Measurements from ENCODE around the gene MNT.

DNA sequence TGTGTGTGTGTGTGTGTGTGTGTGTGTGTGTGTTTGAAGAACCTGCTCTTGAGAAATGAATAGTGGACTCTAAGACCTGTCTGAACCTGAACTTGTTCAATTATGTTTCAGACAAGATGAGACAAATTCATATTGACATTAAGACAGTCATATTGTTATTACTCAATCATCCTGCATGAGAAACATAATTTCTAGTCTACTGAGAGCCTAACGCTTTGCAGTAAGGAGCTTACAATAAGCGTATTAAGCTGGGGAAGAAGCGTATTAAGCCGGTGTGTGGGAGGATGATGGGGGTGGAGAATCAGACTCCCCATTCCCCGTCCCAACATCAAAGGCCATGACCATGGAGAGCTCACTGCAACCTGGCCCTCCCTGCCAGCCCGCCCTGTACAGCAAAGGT lies 22.4 kb upstream of the MNT start:
- TF ChIP-seq, protein P1, sequence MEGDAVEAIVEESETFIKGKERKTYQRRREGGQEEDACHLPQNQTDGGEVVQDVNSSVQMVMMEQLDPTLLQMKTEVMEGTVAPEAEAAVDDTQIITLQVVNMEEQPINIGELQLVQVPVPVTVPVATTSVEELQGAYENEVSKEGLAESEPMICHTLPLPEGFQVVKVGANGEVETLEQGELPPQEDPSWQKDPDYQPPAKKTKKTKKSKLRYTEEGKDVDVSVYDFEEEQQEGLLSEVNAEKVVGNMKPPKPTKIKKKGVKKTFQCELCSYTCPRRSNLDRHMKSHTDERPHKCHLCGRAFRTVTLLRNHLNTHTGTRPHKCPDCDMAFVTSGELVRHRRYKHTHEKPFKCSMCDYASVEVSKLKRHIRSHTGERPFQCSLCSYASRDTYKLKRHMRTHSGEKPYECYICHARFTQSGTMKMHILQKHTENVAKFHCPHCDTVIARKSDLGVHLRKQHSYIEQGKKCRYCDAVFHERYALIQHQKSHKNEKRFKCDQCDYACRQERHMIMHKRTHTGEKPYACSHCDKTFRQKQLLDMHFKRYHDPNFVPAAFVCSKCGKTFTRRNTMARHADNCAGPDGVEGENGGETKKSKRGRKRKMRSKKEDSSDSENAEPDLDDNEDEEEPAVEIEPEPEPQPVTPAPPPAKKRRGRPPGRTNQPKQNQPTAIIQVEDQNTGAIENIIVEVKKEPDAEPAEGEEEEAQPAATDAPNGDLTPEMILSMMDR (conservative IDR thresholded peaks at IDR 0.05; ENCODE audit: low read depth in 2 of 2): no peak
- TF ChIP-seq POLR2AphosphoS5 (IDR thresholded peaks at IDR 0.05; ENCODE audit: low read depth): no peak
- no peak for TF ChIP-seq EZH2phosphoT487 (IDR thresholded peaks at IDR 0.05; ENCODE audit: unreplicated experiment)
- TF ChIP-seq EZH2 (IDR thresholded peaks at IDR 0.05; ENCODE audit: low read depth, unreplicated experiment): no peak
- TF ChIP-seq, protein P2, sequence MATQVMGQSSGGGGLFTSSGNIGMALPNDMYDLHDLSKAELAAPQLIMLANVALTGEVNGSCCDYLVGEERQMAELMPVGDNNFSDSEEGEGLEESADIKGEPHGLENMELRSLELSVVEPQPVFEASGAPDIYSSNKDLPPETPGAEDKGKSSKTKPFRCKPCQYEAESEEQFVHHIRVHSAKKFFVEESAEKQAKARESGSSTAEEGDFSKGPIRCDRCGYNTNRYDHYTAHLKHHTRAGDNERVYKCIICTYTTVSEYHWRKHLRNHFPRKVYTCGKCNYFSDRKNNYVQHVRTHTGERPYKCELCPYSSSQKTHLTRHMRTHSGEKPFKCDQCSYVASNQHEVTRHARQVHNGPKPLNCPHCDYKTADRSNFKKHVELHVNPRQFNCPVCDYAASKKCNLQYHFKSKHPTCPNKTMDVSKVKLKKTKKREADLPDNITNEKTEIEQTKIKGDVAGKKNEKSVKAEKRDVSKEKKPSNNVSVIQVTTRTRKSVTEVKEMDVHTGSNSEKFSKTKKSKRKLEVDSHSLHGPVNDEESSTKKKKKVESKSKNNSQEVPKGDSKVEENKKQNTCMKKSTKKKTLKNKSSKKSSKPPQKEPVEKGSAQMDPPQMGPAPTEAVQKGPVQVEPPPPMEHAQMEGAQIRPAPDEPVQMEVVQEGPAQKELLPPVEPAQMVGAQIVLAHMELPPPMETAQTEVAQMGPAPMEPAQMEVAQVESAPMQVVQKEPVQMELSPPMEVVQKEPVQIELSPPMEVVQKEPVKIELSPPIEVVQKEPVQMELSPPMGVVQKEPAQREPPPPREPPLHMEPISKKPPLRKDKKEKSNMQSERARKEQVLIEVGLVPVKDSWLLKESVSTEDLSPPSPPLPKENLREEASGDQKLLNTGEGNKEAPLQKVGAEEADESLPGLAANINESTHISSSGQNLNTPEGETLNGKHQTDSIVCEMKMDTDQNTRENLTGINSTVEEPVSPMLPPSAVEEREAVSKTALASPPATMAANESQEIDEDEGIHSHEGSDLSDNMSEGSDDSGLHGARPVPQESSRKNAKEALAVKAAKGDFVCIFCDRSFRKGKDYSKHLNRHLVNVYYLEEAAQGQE (IDR thresholded peaks at IDR 0.05; ENCODE audit: unreplicated experiment): no peak
- no peak for TF ChIP-seq CREB1 (CRISPR knock-in tag; IDR thresholded peaks at IDR 0.05; ENCODE audit: low read depth)
- TF ChIP-seq ZNF114 (CRISPR knock-in tag; IDR thresholded peaks at IDR 0.05): no peak
